SK-N-SH treated with all-trans-retinoic acid at 6 μM for 48 hours (cell line): ENCODE measurements around the gene ZNF622.

Experiments
- ARNTL ChIP-seq: fragments of 450-650 bp; formaldehyde crosslinking; IDR thresholded peaks from 2 replicates; pipeline ENCODE4 v1.5.0; 2020; ENCODE audit warnings: low read depth, mild to moderate bottlenecking, moderate library complexity, borderline replicate concordance
- CREB5 ChIP-seq: fragments of 250-450 bp; sonication (Bioruptor Pico); IDR thresholded peaks from 2 replicates; pipeline ENCODE4 v1.5.1; 2020; ENCODE audit warnings: low read depth, mild to moderate bottlenecking, moderate library complexity
- CSDC2 ChIP-seq: fragments of 250-450 bp; sonication (Bioruptor Pico); IDR thresholded peaks from 2 replicates; pipeline ENCODE4 v1.5.0; 2020; ENCODE audit warnings: mild to moderate bottlenecking, moderate library complexity
- PPARA ChIP-seq: fragments of 250-450 bp; sonication (Bioruptor Pico); IDR thresholded peaks from 2 replicates; pipeline ENCODE4 v1.5.0; 2020; ENCODE audit warnings: mild to moderate bottlenecking, borderline replicate concordance
- TCF4 ChIP-seq: fragments of 250-450 bp; sonication (Bioruptor Pico); IDR thresholded peaks from 2 replicates; pipeline ENCODE4 v1.8.0; 2021; ENCODE audit warnings: mild to moderate bottlenecking, moderate library complexity, borderline replicate concordance
- ZFP3 ChIP-seq: fragments of 250-450 bp; sonication (Bioruptor Pico); IDR thresholded peaks from 2 replicates; pipeline ENCODE4 v1.5.0; 2020; ENCODE audit warnings: mild to moderate bottlenecking, moderate library complexity
- ZFP30 ChIP-seq: fragments of 450-650 bp; formaldehyde crosslinking; IDR thresholded peaks from 2 replicates; pipeline ENCODE4 v1.5.0; 2022; ENCODE audit warnings: mild to moderate bottlenecking, moderate library complexity
- ZNF565 ChIP-seq: fragments of 450-650 bp; formaldehyde crosslinking; conservative IDR thresholded peaks from 2 replicates; pipeline ENCODE4 v1.5.0; 2020; ENCODE audit warnings: low read depth, mild to moderate bottlenecking, moderate library complexity
- ZNF70 ChIP-seq: fragments of 450-650 bp; formaldehyde crosslinking; IDR thresholded peaks from 2 replicates; pipeline ENCODE4 v1.5.0; 2020; ENCODE audit warnings: mild to moderate bottlenecking, moderate library complexity
- ZNF8 ChIP-seq: fragments of 450-650 bp; formaldehyde crosslinking; IDR thresholded peaks from 2 replicates; pipeline ENCODE4 v1.5.0; 2020; ENCODE audit warnings: mild to moderate bottlenecking, moderate library complexity
- TF ChIP-seq, protein P1 (sequence below): fragments of 250-450 bp; sonication (Bioruptor Pico); IDR thresholded peaks from 2 replicates; pipeline ENCODE4 v1.8.0; 2020; ENCODE audit warnings: mild to moderate bottlenecking, moderate library complexity, borderline replicate concordance

GRCh38 chr5:16510098-16510497 lies 44.5 kb upstream of the ZNF622 start:
- TF ChIP-seq TCF4 (CRISPR knock-in tag), result no peak
- TF ChIP-seq, protein P1, sequence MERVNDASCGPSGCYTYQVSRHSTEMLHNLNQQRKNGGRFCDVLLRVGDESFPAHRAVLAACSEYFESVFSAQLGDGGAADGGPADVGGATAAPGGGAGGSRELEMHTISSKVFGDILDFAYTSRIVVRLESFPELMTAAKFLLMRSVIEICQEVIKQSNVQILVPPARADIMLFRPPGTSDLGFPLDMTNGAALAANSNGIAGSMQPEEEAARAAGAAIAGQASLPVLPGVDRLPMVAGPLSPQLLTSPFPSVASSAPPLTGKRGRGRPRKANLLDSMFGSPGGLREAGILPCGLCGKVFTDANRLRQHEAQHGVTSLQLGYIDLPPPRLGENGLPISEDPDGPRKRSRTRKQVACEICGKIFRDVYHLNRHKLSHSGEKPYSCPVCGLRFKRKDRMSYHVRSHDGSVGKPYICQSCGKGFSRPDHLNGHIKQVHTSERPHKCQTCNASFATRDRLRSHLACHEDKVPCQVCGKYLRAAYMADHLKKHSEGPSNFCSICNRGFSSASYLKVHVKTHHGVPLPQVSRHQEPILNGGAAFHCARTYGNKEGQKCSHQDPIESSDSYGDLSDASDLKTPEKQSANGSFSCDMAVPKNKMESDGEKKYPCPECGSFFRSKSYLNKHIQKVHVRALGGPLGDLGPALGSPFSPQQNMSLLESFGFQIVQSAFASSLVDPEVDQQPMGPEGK, result no peak
- TF ChIP-seq ZNF70 (CRISPR knock-in tag), result no peak
- TF ChIP-seq CREB5 (CRISPR knock-in tag), result no peak
- TF ChIP-seq PPARA, result no peak
- TF ChIP-seq ZNF565, result no peak
- no peak for TF ChIP-seq ZNF8
- no peak for TF ChIP-seq CSDC2 (CRISPR knock-in tag)
- TF ChIP-seq ARNTL (CRISPR knock-in tag), result no peak
- no peak for TF ChIP-seq ZFP30 (CRISPR knock-in tag)
- TF ChIP-seq ZFP3 (CRISPR knock-in tag), result no peak
